ENCODE measurements around the gene TBC1D22A. TPM values are rescaled to one million over a fixed set of nuclear protein-coding genes. Genes with fewer than 3 reads are reported as not detected.
A peak's percentile ranks its signal among the peaks of the same experiment; 100 is the strongest.

The TBC1D22A gene
- total RNA-seq, 2 donors from 2014 or later: 21.5 to 23.1 TPM

DNA sequence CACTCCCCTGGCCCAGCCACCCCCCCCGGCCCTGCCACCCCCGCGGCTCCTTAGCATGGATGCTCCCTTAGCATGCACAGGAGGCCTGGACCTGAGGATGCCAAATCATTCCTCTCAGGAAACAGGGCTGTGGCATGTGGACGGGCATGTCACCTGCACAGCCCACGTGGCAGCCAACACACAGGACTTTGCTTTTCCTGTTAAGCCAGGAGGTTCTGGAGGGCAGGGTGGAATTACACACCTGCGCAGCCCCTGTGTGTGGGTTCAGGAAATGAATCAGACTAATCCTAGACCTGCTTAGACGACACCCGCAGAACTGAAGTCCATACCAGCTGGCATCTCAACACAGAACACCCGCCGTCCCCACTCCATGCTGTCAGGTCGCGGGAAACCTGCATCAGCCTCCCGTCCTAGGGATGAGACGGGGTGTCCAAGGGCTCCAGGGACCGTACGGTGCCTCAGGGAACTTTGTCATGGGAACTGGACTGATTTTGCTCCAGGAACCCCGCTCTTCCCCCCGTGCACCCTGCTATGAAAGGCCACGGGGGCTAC, 34.6 kb upstream of the TBC1D22A start:
- H3K27ac ChIP-seq: peak overlapping the region in 1 of 4 donors; percentile 50
- no peak overlapping the region for H3K4me3 ChIP-seq
- no peak for TF ChIP-seq CTCF (IDR thresholded peaks at IDR 0.05)
- TF ChIP-seq POLR2A (IDR thresholded peaks at IDR 0.05): no peak
- ATAC-seq (no peak), DNase-seq (no peak)
- H3K9me3 ChIP-seq: no peaks in the 10 kb centered on the region
- peaks cover 74% of the 10 kb centered on the region for H3K4me1 ChIP-seq
- WGBS, 2 donors: 75 to 87% methylated on average over 8 to 16 of the region's 19 CpGs
- H3K27me3 ChIP-seq: no peaks in the 10 kb centered on the region
- intact Hi-C loops (cut with DNase I): no loop called here
- H3K36me3 ChIP-seq (replicated peaks in 1 of 2; ENCODE audit: insufficient read depth in 1 of 2, low read depth in 2 of 2): no peaks in the 10 kb centered on the region

- TF ChIP-seq CTCF (IDR thresholded peaks at IDR 0.05) (no peak), POLR2A (IDR thresholded peaks at IDR 0.05) (no peak)
Measured at GRCh38 chr22:46728470-46728869, 34.0 kb upstream of the TBC1D22A start.

DNA sequence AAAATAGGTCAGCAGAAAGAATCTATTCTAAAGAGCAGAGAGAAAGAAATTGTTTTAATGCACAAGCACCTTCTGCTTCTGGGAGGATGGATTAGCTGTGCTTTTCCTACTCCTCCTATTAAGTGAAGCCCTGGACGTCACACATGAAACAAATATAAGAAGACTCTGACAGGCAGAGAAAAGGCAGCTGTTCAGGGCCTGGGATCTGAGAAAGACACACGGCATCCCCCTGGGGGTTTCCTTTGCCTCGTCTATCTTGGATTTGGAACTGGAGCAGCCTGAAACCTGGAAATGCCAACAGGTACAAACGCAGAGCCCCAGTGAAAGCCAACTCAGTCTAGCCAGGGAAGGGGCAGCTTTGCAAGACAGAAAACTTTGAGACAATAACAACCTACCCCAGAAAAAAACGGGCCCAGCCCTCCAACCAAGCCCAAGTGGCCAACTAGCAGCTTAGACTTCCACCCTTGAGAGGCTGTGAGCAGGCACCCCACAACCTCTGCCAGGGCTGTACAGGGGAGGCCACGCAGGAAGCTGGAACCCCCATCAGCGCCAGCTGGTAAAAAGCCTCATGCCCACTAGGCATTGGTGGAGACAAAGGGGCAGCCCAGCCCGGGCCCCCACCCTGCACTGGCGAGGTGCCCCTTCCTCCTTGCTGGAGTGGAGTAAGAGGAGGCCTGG, 31.7 kb upstream of the TBC1D22A start:
- Histone ChIP-seq H3K4me1 (peaks cover 90% of the 10 kb centered on the region), H3K4me3 (no peak overlapping the region), H3K27ac (peak overlapping the region; percentile 61 to 94 (median 84)), H3K27me3 (no peaks in the 10 kb centered on the region), H3K36me3 (replicated peaks in 1 of 2; ENCODE audit: insufficient read depth in 1 of 2, low read depth in 2 of 2) (no peaks in the 10 kb centered on the region), H3K9me3 (no peaks in the 10 kb centered on the region)
- DNase-seq: no peak
- ATAC-seq: no peak
- intact Hi-C loops (cut with DNase I): no loop called here
- TF ChIP-seq POLR2A (IDR thresholded peaks at IDR 0.05) (peak in 1 of 3 donors; percentile 6), CTCF (IDR thresholded peaks at IDR 0.05) (no peak)
- 38 to 41% methylated on average over 6 to 9 of the region's 9 CpGs for WGBS, 2 donors

More at GRCh38 chr22:46728470-46728869, 34.0 kb upstream of the TBC1D22A start:
- intact Hi-C loops (cut with DNase I): no loop called here
- 73 to 79% methylated on average over 5 to 11 of the region's 11 CpGs for WGBS, 2 donors
- H3K27ac ChIP-seq: peak overlapping the region in 3 of 4 donors; percentile 18 to 94 (median 50)
- H3K4me1 ChIP-seq: peaks cover 75% of the 10 kb centered on the region
- DNase-seq (no peak), ATAC-seq (no peak)
- no peaks in the 10 kb centered on the region for H3K36me3 ChIP-seq (replicated peaks in 1 of 2; ENCODE audit: insufficient read depth in 1 of 2, low read depth in 2 of 2)
- H3K4me3 ChIP-seq: no peak overlapping the region
- no peaks in the 10 kb centered on the region for H3K27me3 ChIP-seq
- no peaks in the 10 kb centered on the region for H3K9me3 ChIP-seq

DNA sequence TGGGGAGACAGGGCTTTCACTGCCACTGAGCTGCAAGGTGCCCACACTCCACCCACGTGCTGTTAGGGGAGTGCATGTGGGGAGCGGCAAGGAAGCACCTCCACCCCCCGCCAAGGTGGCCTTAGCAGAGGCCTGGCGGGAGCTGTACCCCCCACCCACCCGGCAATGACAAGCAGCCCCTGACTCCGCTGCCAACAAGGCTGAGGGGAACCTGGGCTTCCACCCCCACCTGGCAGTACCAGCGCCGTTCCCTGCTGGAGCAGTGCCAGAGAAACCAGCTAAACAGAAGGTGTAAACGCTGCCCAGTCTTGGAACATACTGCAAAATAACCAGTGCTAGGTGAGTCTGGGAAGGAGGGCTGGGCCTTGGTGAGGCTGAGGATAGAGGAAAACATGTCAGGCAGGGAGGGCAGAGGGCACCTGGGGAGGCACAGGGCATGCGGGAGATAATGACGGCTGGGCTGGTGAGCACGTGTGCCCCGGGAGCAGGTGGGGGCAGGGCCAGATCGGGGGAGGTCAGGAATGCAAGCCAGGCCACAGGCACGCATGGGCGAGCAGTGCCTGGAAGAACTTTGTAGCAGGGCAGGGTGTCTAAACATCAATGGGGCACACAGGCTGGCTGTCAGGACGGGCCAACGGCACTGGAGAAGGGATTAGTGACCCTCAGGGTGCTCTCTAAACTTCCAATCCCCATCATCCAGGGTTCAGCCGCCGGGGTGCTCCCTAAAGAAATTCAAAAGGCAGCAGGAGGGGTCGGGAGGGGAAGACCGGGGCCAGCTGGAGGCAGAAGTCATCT, 31.0 kb upstream of the TBC1D22A start:
- Histone ChIP-seq H3K4me1 (peaks cover 90% of the 10 kb centered on the region), H3K9me3 (no peaks in the 10 kb centered on the region), H3K27ac (peak overlapping the region; percentile 61 to 94 (median 84)), H3K4me3 (no peak overlapping the region), H3K27me3 (no peaks in the 10 kb centered on the region), H3K36me3 (replicated peaks in 1 of 2; ENCODE audit: insufficient read depth in 1 of 2, low read depth in 2 of 2) (no peaks in the 10 kb centered on the region)
- intact Hi-C loops (cut with DNase I): no loop called here
- TF ChIP-seq POLR2A (IDR thresholded peaks at IDR 0.05) (peak in 1 of 3 donors; percentile 27), CTCF (IDR thresholded peaks at IDR 0.05) (no peak)
- 13 to 24% methylated on average over 16 to 22 of the region's 22 CpGs for WGBS, 2 donors
- ATAC-seq: peak; percentile 72
- DNase-seq: peak; percentile 80 to 93 (median 90)
